Upper lobe of right lung (tissue), 1 donor: ENCODE data around the gene HSD17B2. TPM values are rescaled to one million over a fixed set of nuclear protein-coding genes. Genes with fewer than 3 reads are reported as not detected.

Experiments
- ATAC-seq: fragments of 200-7000 bp; cut with Tn5 transposase; one replicate; pipeline ENCODE4 v1.9.1; 2020; ENCODE audit warnings: mild to moderate bottlenecking, moderate library complexity
- DNase-seq: peaks from one replicate; pipeline ENCODE4 v3.0.0-alpha.2; 2020
- H3K27ac ChIP-seq: fragments of 200-600 bp; one replicate; pipeline ENCODE4 v1.8.0; 2022
- H3K27me3 ChIP-seq: fragments of 200-600 bp; one replicate; pipeline ENCODE4 v1.8.0; 2022; ENCODE audit warnings: mild to moderate bottlenecking
- H3K36me3 ChIP-seq: fragments of 200-600 bp; one replicate; pipeline ENCODE4 v1.8.0; 2022
- H3K4me1 ChIP-seq: fragments of 200-600 bp; one replicate; pipeline ENCODE4 v1.8.0; 2022
- H3K4me3 ChIP-seq: fragments of 200-600 bp; one replicate; pipeline ENCODE4 v1.8.0; 2022; ENCODE audit warnings: mild to moderate bottlenecking
- H3K9me3 ChIP-seq: fragments of 200-600 bp; one replicate; pipeline ENCODE4 v1.8.0; 2022
- CTCF ChIP-seq: fragments of 200-600 bp; IDR thresholded peaks from one replicate; pipeline ENCODE4 v1.8.0; 2022; ENCODE audit warnings: antibody characterized with exemption
- intact Hi-C: fragments of 100-400 bp; cut with DNase I; formaldehyde crosslinking; loops from one replicate; pipeline ENCODE4 v1.11.0; 2022
- total RNA-seq: library from RNA; stranded (reverse); fragmentation: NEBNext Ultra II Directional; extraction: Animal tissue kit (Norgen Biotek cat#: 25700); gene quantifications from one replicate; pipeline ENCODE4 v1.2.1, GENCODE V29; 2021
- donor health status: DM: no; HTN: yes; CAD: no; lungs with severe emphysema.

HSD17B2 gene
- total RNA-seq, 1 donor from 2014 or later = 3.1 TPM

- TF ChIP-seq CTCF = no peak
- Histone ChIP-seq H3K36me3 (no peaks in the 10 kb centered on the region), H3K4me3 (no peak overlapping the region), H3K9me3 (no peaks in the 10 kb centered on the region), H3K27me3 (no peaks in the 10 kb centered on the region), H3K27ac (no peak overlapping the region), H3K4me1 (no peaks in the 10 kb centered on the region)
- intact Hi-C loops = no loop called here
- ATAC-seq (no peak), DNase-seq (no peak)
These were observed 47.0 kb downstream of the HSD17B2 start for GRCh38 chr16:82082097-82082496.

GRCh38 chr16:82082543-82083244, 47.6 kb downstream of the HSD17B2 start:
- ATAC-seq (no peak), DNase-seq (no peak)
- no peak for TF ChIP-seq CTCF
- Histone ChIP-seq H3K4me1 (no peaks in the 10 kb centered on the region), H3K27me3 (no peaks in the 10 kb centered on the region), H3K4me3 (no peak overlapping the region), H3K9me3 (no peaks in the 10 kb centered on the region), H3K36me3 (no peaks in the 10 kb centered on the region), H3K27ac (no peak overlapping the region)
- intact Hi-C loops = no loop called here

- no peak for TF ChIP-seq CTCF
- Histone ChIP-seq H3K36me3 (no peaks in the 10 kb centered on the region), H3K27me3 (no peaks in the 10 kb centered on the region), H3K4me1 (no peaks in the 10 kb centered on the region), H3K27ac (no peak overlapping the region), H3K4me3 (no peak overlapping the region), H3K9me3 (no peaks in the 10 kb centered on the region)
- no peak for ATAC-seq
- DNase-seq = no peak
- intact Hi-C loops = no loop called here
These were observed 48.8 kb downstream of the HSD17B2 start for GRCh38 chr16:82083710-82084353.

GRCh38 chr16:82085011-82085779, 50.1 kb downstream of the HSD17B2 start:
- Histone ChIP-seq H3K36me3 (no peaks in the 10 kb centered on the region), H3K4me3 (no peak overlapping the region), H3K27ac (no peak overlapping the region), H3K27me3 (no peaks in the 10 kb centered on the region), H3K4me1 (no peaks in the 10 kb centered on the region), H3K9me3 (no peaks in the 10 kb centered on the region)
- DNase-seq (no peak), ATAC-seq (no peak)
- no peak for TF ChIP-seq CTCF
- intact Hi-C loops = no loop called here

GRCh38 chr16:82088483-82088882, 53.4 kb downstream of the HSD17B2 start:
- Histone ChIP-seq H3K9me3 (no peaks in the 10 kb centered on the region), H3K36me3 (no peaks in the 10 kb centered on the region), H3K4me1 (no peaks in the 10 kb centered on the region), H3K27me3 (no peaks in the 10 kb centered on the region), H3K4me3 (no peak overlapping the region), H3K27ac (no peak overlapping the region)
- ATAC-seq (no peak), DNase-seq (no peak)
- no peak for TF ChIP-seq CTCF
- intact Hi-C loops = no loop called here
